Stimulated activated CD8-positive, alpha-beta memory T cell treated with anti-CD3 and anti-CD28 coated beads, Interleukin-15, amount 100 ng/mL, for 24 hours (primary cell): ENCODE data around the gene TCHHL1.

ENCODE experiments used
- DNase-seq: peaks from one replicate; pipeline ENCODE4 v3.0.0-alpha.2; 2020; ENCODE audit warnings: low read depth

Gene TCHHL1

DNA sequence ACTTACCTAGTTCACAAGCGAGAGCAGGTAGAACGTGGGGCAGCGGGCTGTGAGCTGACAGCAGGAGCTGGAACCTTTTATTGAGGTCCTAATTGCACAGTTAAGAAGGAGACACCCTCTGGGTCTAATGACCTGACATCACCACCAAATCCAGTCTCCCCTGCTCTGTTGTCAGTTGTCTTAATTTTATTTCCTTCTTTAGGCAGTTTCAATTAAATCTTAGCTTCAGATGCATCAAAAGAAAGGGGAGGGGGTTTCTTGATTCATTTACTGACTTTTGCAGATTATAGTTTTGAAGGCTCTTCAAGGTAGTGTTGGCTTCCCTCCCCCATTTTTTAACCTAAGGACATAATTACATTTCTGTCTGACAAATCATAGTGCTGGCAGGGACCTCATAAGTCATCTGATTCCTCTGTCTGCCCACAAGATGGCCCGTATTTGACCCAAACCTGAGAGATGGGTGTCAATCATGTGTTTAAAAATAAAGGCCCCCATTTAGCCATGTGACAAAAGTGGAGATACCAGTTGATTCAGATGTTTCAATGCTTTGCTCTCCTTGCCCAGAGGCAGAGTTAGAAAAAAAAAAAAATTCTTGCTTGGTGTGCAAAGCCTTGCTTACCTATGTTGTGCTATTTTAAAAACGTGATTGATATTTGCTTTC, at the start of gene TCHHL1:
Gene TCHHL1, minus strand, starts transcription at position 51 of the 661 bp plus-strand sequence. CDS start 921 bp downstream, outside the sequence.
- no peak for DNase-seq

DNA sequence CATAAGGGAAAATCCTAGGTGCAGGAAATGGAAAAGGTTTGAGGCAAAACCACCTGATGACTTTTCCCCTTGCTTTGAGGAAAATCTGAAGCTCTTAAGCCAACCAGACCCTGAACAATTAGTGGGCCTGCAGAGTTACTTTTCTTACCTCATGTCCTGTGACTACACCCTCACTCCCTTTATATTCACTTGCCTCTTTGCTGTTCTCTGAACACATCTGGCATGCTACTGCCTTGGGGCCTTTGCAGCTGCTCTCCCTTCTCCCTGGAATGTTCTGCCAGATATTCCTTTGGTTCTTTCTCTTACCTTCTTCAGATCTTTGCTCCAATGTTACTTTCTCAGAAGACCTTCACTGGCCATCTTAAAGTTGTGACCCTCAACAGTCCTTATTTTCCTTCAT, 48.4 kb upstream of the TCHHL1 start:
- DNase-seq: no peak

DNA sequence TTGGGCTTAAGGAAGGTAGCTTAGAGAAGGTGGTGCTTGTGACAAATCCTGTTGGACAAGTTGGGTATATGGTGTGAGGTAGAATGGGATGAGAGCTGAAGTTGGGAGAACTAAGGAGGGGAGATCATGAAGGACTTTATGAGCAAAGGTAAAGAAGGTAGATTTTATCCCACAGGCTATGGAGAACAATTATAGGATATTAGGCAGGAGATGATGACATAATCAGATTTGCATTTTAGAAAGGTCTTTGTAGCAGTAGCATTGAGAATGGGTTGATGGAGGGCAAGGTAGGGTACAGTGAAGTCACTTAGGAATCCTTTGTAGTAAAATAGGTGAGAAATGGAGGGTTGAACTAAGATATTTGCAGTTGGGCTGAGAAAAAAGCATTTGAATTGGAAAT, 41.3 kb upstream of the TCHHL1 start:
- DNase-seq: no peak

DNA sequence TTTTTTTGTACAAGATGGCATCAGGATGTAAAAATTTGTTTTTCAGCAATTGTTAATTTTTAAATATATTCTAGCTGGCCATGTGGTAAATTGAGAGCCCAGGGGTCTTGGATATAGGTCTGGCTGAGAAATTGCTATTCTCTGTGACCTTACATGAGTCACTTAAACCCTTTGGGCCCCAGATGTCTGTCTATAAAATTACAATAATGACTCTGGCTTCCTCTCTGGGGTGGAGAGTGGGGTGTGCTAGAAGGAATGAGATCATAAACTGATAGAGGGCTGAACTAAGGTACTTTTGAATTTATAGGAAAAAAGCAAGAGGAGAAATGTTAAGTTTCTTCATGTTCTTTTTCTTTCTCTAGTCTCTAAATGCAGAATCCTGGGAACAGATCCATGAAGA, 38.8 kb upstream of the TCHHL1 start:
- no peak for DNase-seq

DNA sequence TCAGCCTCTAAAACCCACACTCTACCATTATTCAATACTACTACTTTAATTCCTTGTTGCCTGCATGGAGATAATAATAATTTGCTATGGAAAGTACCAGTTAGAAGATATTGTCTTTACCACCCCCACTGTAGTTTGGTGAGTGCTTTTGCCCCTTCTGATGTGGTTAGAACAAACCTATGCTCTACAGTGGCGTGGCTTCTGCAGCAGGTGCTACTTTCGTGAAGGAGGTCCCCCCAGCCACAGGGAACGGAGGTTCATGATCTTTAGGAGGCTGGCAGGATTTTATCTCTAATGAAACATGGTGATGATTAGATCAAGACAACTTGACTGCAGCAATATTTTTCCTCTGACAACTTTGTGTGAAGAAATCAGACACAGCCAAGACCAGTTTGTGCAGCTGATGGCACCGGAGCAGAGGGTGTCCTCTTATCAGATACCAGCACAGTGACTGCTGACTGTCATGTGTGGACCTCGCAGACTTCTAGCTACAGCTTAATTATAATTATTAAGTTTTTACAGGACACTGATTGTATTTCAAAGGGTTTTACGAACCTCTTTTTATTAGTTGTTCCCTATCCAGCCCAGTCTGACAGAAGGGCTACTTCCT, 37.1 kb upstream of the TCHHL1 start:
- DNase-seq: no peak

DNA sequence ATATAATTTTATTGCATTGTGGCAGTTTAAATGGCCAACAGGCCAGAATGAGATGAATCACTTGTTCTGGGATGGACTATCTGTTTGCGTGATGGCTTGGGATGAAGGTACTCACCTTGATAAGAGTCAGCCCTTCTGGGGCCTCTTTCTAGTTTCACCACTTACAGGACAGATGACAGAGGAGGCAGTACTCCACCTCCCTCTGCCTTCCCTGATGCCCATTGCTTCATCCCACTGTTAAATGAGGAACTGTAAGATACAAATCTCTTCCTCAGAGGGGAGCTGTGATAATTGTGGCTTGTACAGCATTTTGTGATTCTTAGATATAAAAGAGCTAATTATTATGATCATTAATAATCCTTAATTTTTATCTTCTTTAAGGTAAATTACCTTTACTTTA, 30.1 kb upstream of the TCHHL1 start:
- no peak for DNase-seq

DNA sequence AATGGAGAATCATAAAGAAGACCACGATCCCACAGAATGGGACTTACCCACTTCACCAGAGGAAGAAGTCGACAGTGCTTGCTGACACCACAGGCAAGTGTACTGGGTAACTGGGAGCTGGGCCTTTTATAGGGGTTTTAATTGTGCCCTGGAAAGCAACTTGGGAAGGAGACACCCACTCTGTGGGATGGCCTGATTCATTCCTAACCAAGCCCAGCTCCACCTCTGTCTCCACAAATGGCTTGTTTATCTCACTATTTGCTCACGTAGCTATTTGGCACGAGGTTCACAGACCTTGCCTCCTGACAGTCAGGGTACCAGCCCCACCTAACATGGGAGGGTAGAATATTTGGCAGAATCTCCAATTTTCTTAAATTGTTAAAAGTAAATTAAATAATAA, 26.5 kb upstream of the TCHHL1 start, which contains the start of gene TCHH:
Gene TCHH, minus strand, starts transcription at position 101 of the 400 bp plus-strand sequence. CDS start 1,364 bp downstream, outside the sequence.
- DNase-seq: no peak

DNA sequence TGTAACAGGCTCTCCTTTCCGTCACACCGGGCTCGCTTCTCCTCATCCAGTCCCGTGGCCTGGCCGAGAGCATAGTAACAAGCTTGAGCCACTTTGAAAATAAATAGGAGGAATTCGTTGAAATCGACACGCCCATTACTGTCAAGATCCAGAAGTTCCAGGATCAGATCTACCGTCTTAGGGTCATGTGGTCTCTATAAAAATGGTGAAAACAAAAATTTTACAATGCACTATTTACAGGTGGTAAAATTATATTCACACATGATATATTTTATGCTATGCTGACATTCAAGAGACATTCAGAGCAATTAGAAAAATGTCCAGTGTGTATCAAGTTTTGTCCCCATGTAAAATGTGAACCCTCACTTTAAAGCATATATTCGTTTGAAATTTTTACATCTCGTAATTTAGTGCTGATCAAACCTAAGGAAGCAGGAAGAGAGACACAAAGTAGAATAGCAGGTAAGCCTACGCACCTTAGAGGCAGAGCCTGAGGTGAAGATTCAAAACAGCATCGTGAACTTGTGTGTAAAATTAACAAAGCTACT, 24.1 kb upstream of the TCHHL1 start:
- no peak for DNase-seq

DNA sequence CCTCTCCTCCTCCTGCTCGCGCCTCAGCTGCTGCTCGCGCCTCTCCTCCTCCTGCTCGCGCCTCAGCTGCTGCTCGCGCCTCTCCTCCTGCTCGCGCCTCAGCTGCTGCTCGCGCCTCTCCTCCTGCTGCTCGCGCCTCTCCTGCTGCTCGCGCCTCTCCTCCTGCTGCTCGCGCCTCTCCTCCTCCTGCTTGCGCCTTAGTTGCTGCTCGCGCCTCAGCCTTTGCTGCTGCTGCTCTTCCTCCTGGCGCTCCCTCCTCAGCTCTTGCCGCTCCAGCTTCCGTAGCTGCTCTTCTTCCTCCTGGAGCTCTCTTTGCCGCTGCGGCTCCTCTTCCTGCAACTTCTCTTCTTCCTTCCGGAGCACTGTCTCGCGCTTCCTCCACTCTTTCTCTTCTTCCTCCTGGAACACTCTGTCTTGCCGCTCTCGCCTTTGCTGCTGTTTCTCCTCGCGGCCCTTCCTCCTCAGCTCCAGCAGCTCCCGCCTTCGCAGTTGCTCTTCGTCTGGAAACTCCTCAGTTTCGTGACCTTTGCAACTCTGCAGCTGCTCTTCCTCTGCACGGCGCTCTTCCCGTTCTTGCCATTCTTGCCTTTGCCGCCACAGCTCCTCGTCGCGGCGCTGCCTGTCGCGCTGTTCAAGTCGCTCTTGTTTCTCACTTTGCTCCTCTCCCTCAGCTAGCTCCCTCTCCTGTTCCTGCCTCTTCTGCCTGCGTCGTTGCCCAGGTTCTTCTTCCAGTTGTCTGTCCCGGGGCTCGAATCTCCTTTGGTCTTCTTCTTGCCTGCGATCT, 23.4 kb upstream of the TCHHL1 start:
- DNase-seq: no peak

DNA sequence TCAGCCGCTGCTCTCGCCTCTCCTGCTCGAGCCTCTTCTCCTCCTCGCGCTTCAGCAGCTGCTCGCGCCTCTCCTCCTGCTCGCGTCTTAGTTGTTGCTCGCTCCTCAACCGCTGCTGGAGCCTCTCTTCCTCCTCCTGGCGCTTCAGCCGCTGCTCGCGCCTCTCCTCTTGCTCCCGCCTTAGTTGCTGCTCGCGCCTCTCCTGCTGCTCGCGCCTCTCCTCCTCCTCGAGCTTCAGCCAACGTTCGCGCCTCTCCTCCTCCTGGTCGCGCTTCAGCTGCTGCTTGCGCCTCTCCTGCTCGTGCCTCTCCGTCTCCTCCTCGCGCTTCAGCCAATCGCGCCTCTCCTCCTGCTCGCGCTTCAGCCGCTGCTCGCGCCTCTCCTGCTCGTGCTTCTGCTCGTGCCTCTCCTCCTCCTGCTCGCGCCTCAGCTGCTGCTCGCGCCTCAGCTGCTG, 22.7 kb upstream of the TCHHL1 start:
- no peak for DNase-seq

DNA sequence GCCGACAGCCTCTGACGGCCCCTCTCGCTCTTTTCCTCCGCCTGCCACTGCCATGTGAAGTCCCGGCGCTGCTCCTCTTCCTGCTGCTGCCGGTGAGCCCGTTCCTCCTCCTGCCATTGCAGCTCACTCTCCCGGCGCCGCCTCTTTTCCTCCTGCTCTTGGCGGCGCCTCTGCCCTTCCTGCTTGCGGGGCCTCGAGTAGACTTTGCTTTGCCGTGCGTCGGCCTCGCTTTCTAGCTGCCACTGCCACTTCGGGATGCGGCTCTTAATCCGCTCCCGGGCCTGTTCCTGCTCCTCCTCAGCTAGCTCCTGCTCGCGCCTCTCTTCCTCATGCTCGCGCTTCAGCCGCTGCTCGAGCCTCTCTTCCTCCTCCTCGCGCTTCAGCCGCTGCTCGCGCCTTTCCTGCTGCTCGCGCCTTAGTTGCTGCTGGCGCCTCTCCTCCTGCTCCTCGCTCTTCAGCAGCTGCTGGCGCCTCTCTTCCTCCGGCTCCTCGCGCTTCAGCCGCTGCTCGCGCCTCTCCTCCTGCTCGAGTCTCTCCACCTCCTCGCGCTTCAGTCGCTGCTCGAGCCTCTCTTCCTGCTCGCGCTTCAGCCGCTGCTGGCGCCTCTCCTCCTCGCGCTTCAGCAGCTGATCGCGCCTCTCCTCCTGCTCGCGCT, 22.1 kb upstream of the TCHHL1 start:
- DNase-seq: no peak

DNA sequence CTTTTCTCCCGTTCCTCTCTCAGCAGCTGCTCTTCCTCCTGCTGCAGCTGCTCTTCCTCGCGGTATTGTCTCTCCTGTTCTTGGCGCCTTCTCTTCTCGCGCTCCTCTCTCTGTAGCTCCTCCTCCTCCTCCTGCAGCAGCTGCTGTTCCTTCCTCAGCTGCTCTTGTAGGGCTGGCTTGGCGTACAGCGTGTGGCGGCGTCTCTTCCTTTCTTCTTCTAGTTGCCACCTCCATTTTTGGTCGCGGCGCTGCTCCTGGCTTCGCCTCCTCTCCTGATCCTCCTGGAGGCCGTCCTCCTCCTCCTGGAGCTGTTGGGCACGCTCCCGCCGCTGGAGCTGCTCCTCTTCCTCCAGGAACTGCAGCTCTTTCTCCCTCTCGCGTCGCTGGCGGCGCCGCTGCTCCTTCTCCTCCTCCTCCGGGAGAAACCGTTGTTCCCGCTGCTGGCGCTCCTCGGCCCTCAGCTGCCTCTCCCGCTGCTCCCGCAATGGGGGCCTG, 21.5 kb upstream of the TCHHL1 start:
- DNase-seq: no peak

DNA sequence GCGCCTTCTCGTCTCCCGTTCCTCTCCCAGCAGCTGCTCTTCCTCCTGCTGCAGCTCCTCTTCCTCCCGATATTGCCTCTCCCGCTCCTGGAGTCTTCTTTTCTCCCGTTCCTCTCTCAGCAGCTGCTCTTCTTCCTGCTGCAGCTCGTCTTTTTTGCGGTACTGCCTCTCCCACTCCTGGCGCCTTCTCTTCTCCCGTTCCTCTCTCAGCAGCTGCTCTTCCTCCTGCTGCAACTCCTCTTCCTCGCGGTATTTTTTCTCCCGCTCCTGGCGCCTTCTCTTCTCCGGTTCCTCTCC, 21.1 kb upstream of the TCHHL1 start:
- DNase-seq: no peak

DNA sequence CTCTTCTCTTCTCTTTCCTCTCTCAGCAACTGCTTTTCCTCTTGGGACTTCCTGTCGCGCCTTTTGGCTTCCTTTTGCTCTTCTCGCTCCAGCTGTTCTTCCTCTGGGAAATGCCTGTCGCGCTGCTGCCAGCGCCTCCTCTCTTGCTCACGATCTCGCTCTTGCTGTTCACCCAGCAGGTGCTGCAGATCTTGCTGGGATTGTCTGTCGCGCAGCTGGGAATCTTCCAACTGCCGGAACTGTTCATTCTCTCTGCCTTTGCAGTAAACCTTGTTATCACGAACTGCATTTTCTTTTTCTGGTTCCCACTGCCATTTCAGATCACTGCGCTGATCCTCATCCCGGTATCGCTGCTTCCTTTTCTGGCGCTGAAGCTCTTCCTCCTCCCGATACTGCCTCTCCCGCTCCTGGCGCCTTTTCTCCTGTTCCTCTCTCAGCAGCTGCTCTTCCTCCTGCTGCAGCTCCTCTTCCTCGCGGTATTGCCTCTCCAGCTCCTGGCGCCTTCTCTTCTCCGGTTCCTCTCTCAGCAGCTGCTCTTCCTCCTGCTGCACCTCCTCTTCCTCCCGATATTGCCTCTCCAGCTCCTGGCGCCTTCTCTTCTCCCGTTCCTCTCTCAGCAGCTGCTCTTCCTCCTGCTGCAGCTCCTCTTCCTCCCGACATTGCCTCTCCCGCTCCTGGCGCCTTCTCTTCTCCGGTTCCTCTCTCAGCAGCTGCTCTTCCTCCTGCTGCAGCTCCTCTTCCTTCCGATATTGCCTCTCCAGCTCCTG, 20.6 kb upstream of the TCHHL1 start:
- no peak for DNase-seq

DNA sequence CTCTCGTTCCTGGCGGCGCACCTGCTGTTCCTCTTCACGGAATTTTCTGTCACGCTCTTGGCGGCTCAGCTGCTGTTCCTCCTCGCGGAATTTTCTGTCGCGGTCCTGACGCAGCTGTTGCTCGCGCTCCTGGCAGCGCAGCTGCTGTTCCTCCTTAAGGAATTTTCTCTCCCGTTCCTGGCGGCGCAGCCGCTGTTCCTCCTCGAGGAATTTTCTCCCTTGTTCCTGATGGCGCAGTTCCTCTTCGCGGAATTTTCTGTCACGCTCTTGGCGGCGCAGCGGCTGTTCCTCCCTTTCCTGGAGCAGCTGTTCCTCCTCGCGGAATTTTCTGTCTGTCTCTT, 20.0 kb upstream of the TCHHL1 start:
- no peak for DNase-seq

DNA sequence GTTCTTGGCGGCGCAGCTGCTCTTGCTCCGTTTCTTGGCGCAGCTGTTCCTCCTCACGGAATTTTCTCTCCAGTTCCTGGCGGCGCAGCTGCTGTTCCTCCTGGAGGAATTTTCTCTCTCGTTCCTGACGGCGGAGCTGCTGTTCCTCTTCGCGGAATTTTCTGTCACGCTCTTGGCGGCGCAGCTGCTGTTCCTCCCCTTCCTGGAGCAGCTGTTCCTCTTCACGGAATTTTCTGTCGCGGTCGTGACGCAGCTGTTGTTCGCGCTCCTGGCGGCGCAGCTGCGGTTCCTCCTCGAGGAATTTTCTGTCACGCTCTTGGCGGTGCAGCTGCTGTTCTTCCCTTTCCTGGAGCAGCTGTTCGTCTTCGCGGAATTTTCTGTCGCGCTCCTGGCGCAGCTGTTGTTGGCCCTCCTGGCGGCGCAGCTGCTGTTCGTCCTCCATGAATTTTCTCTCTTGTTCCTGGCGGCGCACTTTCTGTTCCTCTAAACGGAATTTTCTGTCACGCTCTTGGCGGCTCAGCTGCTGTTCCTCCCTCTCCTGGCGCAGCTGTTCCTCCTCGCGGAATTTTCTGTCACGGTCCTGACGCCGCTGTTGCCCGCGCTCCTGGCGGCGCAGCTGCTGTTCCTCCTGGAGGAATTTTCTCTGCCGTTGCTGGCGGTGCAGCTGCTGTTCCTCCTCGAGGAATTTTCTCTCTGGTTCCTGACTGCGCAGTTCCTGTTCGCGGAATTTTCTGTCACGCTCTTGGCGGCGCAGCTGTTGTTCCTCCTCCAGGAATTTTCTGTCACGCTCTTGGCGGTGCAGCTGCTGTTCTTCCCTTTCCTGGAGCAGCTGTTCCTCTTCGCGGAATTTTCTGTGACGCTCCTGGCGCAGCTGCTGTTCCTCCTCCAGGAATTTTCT, 19.4 kb upstream of the TCHHL1 start:
- no peak for DNase-seq

DNA sequence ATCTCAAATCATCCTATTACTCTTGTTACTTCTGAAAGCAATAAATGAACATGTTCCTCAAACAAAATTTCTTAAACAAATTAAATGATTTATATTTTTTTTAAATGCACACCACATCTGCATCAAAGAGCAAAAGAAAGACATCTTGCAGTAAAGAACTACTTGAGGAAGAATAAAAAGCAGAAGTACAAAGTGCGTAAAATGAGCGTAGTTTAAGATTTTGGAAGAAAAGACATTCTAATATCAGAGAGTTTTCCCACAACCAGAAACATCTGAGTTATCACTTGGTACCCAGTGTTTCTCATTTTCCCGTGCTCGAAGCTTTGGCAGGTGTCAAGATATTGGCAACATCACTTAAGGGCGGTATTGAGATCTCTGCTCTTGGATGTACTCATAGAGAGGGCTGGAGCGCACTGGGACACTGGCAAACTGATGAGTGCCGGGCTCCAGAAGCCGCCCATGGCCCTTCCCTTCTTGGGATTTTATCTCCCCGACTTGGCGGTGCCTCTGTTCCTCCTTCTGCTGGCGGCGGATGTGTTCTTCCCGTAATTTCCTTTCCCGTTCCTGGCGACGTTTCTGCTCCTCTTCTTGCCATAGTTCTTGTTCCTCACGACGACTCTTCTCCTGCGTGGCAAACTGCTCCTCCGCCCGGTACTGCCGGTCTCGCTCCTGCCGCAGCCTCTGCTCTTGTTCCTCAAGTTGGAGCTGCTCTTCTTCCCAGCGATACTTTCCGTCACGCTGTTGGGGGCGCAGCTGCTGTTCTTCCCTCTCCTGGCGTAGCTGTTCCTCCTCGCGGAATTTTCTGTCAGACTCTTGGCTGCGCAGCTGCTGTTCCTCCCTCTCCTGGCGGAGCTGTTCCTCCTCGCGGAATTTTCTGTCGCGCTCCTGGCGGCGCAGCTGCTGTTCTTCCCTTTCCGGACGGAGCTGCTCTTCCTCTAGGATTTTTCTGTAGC, 18.4 kb upstream of the TCHHL1 start:
- DNase-seq: no peak

DNA sequence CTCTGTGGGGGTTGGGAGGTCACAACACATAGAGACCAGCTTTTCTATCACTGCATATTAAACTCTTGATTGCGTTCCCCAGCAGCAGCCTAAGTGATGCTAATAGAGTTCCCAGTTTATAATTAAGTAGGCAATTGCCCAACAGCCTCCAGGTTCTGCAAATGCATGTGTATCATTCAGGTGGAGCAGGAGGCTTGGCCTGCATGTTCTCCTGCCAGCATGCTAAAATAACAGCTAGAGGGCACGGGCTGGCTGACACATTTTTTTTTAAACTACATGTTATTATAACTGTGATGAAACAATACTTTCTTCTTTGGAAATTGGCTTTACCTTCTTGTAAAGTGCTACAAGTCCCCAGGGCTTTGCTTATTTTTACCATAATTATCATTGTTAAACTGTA, 16.0 kb upstream of the TCHHL1 start:
- DNase-seq: no peak

DNA sequence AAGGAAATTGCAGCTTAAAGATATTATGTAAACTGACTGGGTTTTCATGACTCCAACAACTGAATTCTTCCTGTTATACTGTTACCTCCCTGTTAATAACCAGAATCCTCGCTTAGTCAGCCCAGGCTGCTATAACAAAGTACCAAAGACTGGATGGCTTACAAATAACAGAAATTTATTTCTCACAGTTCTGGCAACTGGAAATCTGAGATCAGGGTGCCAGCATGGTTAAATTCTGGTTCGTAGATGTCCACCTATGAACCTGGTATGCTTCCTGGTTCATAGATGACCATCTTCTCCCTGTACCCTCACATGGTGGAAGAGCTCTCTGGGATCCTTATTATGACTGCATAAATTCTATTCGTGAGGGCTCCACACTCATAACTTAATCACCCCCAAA, 8.1 kb upstream of the TCHHL1 start:
- no peak for DNase-seq
